GM19193 (cell line): ENCODE measurements around the gene PBX1.

Source experiments
- POLR2A ChIP-seq: IDR thresholded peaks from 4 replicates; pipeline ENCODE4 v1.6.1; 2011; ENCODE audit not compliant: insufficient read depth, insufficient read length; ENCODE audit errors: extremely low read depth

PBX1 gene

DNA sequence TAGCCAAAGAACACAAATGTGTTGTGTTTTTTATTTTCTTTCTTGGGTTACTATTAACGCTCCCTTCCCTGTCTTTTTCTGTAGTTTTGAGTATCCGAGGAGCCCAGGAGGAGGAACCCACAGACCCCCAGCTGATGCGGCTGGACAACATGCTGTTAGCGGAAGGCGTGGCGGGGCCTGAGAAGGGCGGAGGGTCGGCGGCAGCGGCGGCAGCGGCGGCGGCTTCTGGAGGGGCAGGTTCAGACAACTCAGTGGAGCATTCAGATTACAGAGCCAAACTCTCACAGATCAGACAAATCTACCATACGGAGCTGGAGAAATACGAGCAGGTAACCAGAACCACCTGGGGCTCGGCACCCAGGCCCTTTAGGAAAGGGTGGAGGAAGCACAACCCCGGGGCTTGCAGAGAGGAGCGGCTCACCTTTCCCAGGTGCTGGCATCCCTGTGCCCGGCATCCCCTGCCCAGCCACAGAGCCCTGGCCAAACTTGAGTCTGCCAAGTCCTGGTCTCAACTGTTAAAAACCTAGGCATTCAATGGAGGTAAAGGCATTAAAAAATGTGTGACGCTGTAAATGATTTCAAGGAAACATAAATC lies 233.5 kb downstream of the PBX1 start:
- no peak for TF ChIP-seq POLR2A

DNA sequence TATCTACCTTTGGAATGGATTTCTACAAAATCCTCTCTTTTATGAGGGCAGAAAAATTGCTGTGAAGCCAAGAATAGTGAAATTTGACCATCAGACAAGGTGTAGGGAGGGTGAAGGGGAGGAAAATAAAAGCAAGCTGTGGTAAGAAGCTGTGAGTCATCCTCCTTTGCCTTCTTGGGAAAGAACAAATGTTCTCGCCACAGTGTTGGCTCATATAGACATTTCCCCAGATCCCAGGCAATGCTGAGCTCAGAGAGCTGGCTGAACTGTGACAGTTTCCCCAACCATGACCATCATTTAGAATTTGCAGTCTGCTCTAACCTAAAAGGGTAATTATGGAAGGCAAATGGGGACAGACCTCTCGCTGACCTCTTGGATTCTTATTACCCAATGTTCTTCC lies 235.4 kb downstream of the PBX1 start:
- TF ChIP-seq POLR2A, result no peak

DNA sequence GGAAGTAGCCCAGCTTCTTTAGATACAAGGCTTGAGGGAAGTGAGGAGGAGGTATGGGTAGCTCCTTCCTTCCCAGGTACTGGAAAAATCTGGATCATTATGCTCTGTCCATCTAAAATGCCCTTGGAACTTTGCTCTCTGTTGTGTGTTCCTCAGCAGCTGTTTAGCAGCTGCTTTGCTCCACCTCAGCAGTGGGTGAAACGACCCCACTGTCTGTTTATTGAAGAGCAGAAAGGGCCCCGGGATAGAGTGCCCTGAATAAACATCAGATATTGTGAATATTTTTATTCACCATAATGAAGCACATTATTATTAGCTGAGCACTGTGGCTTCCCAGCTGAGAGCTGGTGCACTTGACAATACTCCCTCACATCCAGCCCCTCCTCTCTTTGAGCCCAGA lies 237.9 kb downstream of the PBX1 start:
- no peak for TF ChIP-seq POLR2A

DNA sequence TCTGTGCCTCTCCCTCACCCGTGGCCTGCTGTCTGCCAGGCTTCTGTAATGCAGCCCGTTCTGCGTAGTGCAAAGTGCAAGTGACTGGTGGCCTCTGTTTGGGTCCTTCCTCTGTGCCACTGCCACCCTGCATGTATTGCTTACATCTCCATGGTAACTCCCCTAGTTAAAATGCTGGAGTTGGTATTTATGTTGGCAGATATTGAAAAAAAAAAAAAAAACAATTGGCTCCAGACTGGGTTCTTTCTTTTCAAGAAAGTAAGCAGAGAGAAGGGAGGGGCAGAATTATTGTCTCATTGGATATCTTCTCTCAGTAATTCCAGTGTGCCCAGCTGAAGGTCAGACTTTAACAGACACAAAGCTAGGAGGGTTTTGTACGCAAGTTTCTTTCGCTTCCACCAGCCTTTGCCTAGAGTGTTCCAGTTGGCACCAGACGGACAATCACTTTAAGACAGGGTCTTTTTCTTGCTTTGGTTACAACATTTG lies 242.3 kb downstream of the PBX1 start:
- TF ChIP-seq POLR2A, result no peak

DNA sequence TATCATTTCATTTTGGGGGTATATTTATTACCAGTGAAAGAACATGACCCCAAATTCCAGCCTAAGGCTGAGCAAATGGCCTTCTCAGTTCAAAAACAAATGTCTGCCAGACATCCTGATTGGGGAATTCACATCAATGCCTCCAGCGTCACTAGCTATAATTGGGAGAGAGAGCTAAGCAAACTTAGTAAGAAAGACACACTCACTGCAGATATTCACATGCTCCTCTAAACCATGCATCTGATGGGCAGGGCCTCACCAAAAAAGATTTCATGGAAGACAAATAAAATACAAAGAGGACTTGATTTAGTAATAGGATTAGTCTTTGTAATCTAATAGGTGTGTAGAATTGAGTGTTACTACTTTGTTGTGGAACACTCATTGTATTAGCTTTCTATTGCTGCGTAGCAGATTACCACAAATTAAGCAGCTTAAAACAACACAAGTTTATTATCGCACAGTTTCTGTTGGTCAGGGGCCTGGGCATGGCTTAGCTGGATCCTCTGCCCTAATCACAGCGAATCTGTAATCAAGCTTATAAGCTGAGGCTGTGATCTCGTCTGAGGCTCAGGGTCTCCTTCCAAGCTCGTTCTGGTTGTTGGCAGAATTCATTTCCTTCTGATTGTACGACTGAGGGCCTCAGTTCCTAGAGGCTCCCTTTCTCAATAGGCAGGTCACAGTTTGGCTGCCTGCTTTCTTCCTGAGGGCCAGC lies 243.0 kb downstream of the PBX1 start:
- TF ChIP-seq POLR2A, result no peak

DNA sequence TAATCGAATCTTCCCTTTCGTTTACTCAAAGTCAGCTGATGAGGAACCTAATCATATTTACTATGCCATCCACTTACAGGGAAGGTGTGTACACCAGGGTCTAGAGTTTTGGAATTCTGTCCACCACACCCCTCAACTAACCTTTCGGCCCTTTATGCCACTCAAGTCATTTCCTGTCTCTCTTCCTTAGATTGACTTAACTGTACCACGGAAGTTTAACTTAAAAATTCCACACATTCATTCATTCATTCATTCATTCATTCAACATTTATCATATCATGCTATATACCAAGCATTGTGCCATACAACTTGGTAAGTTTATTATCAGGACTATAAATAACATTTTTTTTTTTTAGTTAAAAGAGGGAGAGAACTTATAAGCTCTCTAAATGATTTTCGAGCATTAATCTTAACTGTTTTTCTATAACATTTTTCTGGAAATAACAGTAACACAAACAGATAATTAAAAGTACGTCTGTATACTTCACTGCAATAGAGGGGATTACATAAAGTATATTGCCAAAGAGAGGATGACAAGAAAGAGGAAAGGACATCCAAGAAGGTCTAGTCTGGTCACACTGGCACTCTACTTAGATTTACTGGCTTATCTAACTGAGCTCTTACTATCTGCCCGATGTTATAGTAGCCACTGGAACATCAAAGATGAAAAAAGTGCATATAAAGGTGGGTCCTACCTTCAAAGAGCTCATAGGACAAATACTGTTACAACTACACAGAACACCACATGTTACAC lies 243.7 kb downstream of the PBX1 start:
- TF ChIP-seq POLR2A, result no peak

DNA sequence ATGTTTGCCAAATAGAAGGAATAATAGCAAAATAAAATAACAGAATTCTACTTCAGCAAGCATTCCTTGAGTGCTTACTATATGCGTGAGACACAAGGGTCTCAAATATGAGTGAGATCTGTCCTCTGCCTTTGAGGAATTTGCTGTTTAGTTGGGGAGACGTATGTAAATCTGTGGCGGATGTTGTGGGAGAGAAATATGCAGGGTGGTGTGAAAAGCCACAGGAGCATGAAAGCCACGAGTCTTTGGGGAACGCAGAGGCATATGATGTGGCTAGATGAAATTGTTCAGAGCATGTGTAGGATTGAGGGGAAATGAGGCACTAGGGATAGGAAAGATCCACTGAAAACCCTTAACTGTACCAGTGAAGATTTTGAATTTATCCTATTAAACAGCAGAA lies 244.4 kb downstream of the PBX1 start:
- TF ChIP-seq POLR2A, result no peak

DNA sequence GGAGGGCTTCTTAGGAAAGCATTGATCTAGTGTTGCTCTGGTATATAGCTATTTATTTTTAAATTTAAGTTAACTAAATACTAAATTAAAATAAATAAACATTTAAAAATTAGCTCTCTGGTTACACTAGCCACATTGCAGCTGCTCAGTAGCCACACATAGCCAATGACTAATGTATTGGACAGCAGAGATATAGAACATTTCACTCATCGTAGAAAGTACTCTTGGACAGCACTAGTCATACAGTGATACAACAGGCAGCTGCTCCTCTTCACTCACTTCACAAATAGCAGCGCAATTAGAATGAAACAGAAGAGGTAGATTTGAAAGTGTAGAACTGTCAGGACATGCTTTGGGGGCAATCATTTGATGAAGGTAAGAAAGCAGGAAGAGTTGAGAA lies 245.4 kb downstream of the PBX1 start:
- TF ChIP-seq POLR2A, result no peak

DNA sequence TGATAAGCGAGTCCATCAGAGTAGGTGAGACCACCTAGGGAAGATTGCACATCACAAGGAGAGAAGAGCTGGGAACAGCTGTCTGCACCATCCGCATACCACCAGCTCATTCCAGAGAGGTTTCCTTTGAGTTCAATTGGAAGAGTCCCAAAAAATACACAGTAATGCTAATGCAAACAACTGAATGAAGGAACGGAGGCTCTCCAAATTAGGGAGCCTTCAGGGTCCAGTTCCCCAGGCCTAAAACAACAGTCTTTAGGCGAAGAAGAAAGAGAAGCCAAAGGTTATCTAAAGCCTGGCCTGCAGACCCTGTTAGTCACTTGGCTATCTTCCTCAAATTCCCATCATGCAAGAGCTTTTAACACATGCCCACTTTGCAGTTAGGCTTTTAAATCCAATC lies 246.4 kb downstream of the PBX1 start:
- no peak for TF ChIP-seq POLR2A

DNA sequence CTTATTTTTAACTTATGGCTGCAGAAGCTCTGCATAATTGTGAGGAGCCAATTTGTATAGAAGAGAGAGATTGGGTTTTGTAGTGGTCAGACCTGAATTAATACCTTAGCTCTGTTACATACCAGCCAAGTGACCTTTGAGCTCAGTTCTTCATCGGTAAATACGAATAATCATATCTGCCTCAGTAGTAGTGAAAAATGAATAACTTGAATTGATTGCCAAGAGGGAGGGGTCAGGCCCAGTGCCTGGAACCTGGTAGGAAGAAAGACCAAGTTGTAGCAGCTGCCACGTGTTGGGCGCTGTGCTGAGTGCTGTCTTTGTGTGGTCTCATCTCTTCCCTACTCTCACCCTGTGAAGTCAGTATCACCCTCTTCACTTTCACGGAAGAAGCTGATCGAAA lies 247.5 kb downstream of the PBX1 start:
- no peak for TF ChIP-seq POLR2A

DNA sequence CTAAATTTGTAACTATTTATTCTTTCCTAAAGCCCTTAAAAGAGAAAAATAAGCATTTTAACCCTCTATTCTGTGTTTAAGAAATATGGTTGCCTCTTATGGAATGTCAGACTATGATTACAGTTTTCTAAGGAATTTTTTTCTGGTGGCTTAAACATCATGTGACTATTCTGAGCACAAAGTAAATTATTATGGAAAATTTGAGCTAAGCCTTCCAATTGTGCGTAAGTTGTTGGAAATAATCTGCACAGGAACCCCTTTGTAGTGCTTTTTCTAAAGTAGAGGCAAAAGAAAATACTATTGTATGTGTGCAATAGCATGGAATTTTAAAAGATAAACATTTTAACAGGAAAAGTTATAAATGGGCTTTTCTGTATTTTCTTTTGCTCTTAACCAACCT lies 254.8 kb downstream of the PBX1 start:
- TF ChIP-seq POLR2A, result no peak

DNA sequence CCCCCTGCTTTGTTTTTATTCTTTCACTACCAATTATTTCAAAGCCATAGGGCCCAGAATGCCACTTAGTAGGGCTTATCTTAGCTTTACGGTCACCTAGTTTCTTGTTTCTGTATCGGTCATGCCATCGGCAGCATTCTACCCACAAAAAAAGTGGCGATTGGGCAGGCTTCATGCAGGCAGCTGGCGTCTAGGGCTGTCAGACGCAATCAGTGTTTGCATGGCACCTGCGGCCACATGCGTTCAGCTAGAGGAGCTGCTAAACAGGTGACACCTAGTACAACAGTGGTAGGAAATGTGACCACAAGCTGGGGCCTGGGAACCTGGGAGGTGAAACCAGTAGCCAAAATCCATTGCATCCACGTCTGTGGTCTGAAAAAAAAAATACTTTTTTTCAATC lies 262.7 kb downstream of the PBX1 start:
- TF ChIP-seq POLR2A, result no peak

DNA sequence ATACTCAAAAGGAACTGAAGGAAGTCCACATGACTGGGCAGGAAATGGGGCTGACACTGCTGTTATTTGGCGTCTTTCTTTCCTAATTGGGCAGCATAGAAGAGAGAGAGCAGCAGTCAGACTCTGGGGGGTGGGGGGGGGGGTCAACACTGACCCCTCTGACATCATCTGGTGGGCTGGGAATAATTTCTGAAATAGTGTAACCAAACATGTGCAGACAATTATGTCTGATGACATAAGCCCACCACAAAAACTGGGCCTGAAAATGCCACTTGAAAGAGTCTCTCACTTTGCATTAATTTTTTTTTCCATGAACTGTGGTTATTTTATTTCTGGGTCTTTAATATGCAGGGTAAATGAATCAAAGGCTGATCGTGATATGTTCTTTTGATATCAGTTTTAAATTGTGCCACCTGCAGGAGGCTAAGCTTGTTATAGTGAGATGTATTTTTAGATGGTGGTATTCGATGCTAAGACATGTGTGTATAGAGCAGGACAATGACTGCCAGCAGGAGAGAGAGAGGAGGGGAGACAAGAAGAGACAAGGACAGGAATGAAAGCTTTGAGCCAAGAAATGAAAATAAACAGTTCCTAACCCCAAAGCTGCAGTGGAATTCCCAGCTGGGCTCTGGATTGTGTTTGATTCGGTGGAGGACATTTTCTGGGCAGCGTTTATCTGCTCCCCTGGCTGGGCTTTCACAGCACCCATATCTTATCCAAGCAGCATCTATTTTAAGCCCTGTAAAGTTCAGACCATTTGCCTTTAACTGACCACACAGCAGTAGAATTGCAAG lies 264.7 kb downstream of the PBX1 start:
- TF ChIP-seq POLR2A, result no peak

DNA sequence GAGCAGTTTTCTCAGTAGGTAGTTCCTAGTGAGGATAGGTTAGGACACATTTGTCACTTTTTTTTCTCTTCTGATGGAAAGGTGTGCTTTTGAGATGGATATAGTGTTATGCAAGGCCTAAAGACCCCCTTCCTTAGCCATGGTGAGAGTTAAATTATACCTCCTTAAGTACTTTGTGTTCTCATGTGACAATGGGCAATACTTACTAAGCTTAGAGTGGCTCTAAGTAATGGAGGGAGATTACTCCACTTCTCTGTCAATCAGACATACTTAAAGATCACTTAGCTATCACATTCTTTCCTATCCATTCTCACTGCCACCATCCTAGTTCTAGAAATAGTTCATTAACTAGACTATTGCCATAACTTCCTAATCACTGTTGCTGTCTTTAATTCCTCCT lies 265.6 kb downstream of the PBX1 start:
- TF ChIP-seq POLR2A, result no peak

DNA sequence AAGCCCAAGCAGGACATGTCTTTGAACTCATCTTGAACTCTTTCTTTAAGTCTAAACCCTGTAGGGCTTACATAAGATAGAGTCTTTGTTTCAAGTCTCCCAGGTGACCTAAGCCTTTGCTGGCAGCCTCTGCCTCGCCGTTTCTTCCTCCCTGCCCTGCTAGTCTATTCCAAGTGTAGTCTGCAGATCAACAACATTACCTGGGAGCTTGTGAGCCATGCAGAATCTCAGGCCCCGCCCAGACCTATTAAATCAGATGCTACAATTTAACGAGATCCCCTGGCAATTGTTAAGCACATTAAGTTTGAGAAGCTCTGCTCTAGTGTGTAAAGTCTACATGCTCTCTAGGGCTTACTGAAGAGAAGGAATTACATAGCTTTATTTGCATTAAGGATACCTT lies 271.6 kb downstream of the PBX1 start:
- no peak for TF ChIP-seq POLR2A
